ENCODE measurements around the gene EMC10.

Gene EMC10

GRCh38 chr19:50479761-50480251 lies 3.5 kb downstream of the EMC10 start:
- no peak for DNase-seq

DNA sequence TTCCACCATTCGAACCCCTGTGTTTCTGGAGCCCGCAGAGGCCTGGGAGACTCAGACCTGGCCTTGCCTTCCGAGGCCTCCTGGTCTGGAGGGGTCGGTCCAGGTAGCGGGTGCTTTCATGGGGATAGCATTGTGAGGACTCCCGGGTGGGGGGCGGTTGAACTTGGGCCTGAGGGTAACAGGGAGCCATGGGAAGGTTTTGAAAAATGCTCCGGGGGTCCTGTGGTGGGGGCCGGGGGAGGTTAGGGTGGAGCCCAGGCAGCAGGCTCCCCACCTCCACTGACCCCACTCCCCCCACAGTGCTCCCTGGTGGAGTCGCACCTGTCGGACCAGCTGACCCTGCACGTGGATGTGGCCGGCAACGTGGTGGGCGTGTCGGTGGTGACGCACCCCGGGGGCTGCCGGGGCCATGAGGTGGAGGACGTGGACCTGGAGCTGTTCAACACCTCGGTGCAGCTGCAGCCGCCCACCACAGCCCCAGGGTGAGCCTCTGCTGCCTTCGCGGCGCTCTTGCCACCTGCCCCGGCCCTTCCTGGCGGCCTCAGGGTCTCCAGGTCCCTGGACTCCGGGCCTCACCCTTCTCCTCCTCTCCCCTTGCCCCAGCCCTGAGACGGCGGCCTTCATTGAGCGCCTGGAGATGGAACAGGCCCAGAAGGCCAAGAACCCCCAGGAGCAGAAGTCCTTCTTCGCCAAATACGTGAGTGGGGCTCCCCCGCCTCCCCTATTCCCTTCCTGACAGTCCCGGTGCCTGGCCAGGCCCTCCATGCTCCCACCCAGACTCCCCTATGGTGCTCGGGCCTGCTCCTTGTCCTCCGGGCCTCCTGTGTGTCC lies 4.2 kb downstream of the EMC10 start:
- DNase-seq: no peak

- DNase-seq: no peak
Measured at GRCh38 chr19:50481351-50482149, 5.2 kb downstream of the EMC10 start.

- no peak for DNase-seq
Measured at GRCh38 chr19:50482271-50482855, 6.1 kb downstream of the EMC10 start.

DNA sequence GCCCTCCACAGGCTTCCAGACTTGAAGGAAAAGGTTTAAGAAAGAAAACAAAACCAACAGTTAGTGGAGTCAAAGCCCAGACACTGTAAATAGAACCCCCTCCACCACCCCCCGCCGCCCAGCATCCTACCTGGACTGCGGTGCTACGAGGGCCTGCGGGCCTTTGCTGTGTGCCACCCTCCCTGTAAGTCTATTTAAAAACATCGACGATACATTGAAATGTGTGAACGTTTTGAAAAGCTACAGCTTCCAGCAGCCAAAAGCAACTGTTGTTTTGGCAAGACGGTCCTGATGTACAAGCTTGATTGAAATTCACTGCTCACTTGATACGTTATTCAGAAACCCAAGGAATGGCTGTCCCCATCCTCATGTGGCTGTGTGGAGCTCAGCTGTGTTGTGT lies 6.6 kb downstream of the EMC10 start:
- DNase-seq: no peak

DNA sequence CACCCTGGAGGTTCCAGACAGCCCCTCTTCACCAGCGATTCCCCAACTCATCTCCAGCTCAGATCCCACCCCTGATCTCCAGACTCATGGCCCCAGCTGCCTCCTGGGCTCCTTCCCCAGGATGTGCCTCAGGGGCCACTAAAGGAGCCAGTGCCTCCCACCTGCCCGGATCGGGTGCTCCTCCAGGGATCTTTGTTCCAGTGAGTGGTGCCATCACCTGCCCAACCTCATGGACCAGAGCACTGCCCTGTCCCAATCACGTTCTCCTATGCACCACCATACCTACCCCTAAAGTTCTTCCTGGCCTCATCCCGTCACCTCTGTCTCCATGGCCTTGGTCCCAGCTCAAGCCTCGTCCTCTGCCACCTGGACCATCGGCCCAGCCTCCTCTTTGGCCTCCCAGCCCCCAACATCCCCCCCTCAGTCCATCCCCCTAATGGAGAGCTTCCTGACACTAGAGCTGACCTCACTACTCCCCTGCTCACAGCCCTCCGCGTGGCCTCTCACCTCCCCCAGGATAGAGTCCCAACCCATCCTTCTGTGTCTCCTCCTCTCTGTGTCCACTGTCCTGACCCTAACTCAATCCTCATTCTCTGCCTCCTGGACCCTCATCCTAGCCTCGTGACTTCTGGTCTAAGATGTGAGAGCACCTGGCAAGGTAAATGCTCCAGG lies 9.1 kb downstream of the EMC10 start:
- DNase-seq: no peak

GRCh38 chr19:50486823-50487515 lies 10.7 kb downstream of the EMC10 start:
- DNase-seq: peak; percentile 64

- DNase-seq: no peak
Measured at GRCh38 chr19:50488389-50489194, 12.3 kb downstream of the EMC10 start.

- no peak for DNase-seq
Measured at GRCh38 chr19:50489461-50490011, 13.2 kb downstream of the EMC10 start.

GRCh38 chr19:50490411-50490811 lies 14.1 kb downstream of the EMC10 start:
- DNase-seq: no peak

- no peak for DNase-seq
Measured at GRCh38 chr19:50490991-50491472, 14.7 kb downstream of the EMC10 start.

- peak; percentile 54 for DNase-seq
Measured at GRCh38 chr19:50492303-50493052, 16.2 kb downstream of the EMC10 start.

DNA sequence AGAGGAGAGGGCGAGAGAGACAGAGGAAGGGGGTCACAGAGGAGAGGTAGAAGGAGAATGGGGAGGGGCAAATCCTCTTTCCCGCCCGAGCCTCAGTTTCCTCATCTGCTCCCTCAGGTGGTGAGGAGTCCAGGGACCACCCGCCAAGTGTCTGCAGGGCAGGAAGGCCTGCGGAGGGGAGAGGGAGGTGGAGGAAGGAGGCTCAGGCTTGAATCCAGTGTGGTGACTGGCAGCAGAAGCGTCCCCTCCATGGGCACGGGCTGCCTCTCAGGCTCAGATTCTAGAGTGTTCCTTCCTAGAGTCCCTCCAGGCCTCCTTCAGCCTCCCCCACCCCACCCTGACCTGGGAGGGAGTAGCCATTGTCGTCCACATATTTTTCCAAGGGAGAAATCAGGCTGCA lies 16.9 kb downstream of the EMC10 start:
- no peak for DNase-seq

GRCh38 chr19:50494186-50495019 lies 18.1 kb downstream of the EMC10 start:
- DNase-seq: no peak

GRCh38 chr19:50495020-50495531 lies 18.8 kb downstream of the EMC10 start:
- DNase-seq: no peak

- no peak for DNase-seq
Measured at GRCh38 chr19:50496189-50497021, 20.1 kb downstream of the EMC10 start.

DNA sequence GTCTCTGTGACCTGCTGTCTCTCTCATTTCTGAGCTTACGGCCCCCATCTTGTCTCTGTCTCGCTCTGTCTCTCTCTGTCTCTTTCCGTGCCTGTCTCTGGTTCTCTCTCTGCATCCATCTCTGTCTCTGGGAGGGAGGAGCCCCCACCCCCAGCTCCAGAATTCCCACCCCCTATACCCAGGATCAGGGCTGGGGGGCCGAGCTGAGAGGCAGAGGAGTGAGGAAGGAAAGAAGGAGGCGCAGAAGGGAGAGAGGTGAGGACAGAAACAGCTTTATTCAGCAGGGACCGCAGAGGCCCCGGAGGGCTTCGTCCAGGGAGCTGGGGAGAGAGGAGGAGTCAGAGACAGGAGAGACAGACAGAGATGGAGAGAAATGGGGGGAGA lies 20.7 kb downstream of the EMC10 start:
- DNase-seq: no peak

Measured in activated naive CD4-positive, alpha-beta T cell treated with anti-CD3 and anti-CD28 coated beads, Interleukin-2, amount 50 U/mL, for 16 hours (primary cell).